Liver (tissue), 9 donors: ENCODE measurements around the gene CALHM3. TPM values are rescaled to one million over a fixed set of nuclear protein-coding genes. Genes with fewer than 3 reads are reported as not detected.

ENCODE experiments used
- DNase-seq: peaks from one replicate; pipeline ENCODE4 v3.0.0-alpha.2; 2017; ENCODE audit warnings: low spot score
- H3K27ac ChIP-seq, 2 donors: one replicate each; pipeline ENCODE4 v1.7.0; 2013; ENCODE audit warnings: inconsistent platforms in 2 of 2, low read length in 2 of 2, control low read depth in 1 of 2, low read depth in 1 of 2, mild to moderate bottlenecking in 1 of 2
- H3K27me3 ChIP-seq, 4 donors: one replicate each; pipeline versions ENCODE4 v1.6.1 to v1.7.0; 2013; ENCODE audit warnings: low read length in 3 of 4, inconsistent platforms in 1 of 4, mild to moderate bottlenecking in 1 of 4, moderate library complexity in 1 of 4; ENCODE audit not compliant: control insufficient read depth in 4 of 4, insufficient read depth in 4 of 4
- H3K36me3 ChIP-seq, 4 donors: one replicate each; pipeline versions ENCODE4 v1.6.1 to v1.7.0; 2013; ENCODE audit warnings: low read length in 3 of 4, mild to moderate bottlenecking in 3 of 4, low read depth in 1 of 4, moderate library complexity in 1 of 4; ENCODE audit not compliant: control insufficient read depth in 4 of 4, insufficient read depth in 3 of 4
- H3K4me1 ChIP-seq, 4 donors: one replicate each; pipeline versions ENCODE4 v1.6.1 to v1.7.0; 2013; ENCODE audit warnings: low read length in 3 of 4, mild to moderate bottlenecking in 3 of 4, moderate library complexity in 1 of 4; ENCODE audit not compliant: control insufficient read depth in 4 of 4, insufficient read depth in 4 of 4
- H3K4me3 ChIP-seq, 3 donors: one replicate each; pipeline versions ENCODE4 v1.6.1 to v1.7.0; 2013; ENCODE audit warnings: low read length in 3 of 3, control low read depth in 1 of 3, low read depth in 1 of 3, mild to moderate bottlenecking in 1 of 3
- H3K9ac ChIP-seq, 2 donors: one replicate each; pipeline ENCODE4 v1.7.0; 2013; ENCODE audit warnings: low read length in 2 of 2, mild to moderate bottlenecking in 2 of 2, moderate library complexity in 2 of 2, control low read depth in 1 of 2, low read depth in 1 of 2
- H3K9me3 ChIP-seq, 4 donors: one replicate each; pipeline versions ENCODE4 v1.6.1 to v1.7.0; 2013; ENCODE audit warnings: low read length in 3 of 4; ENCODE audit not compliant: control insufficient read depth in 4 of 4
- HNF4A ChIP-seq, 2 donors: conservative IDR thresholded peaks; 2 replicates each; pipeline ENCODE4 v1.6.1; 2016; ENCODE audit warnings: antibody characterized with exemption in 2 of 2, mild to moderate bottlenecking in 2 of 2
- HNF4G ChIP-seq: IDR thresholded peaks from 2 replicates; pipeline ENCODE4 v1.6.1; 2016; ENCODE audit warnings: antibody characterized with exemption
- JUND ChIP-seq, 2 donors: IDR thresholded peaks; 2 replicates each; pipeline ENCODE4 v1.6.1; 2016; ENCODE audit warnings: antibody characterized with exemption in 2 of 2
- NR2F2 ChIP-seq: IDR thresholded peaks from 2 replicates; pipeline ENCODE4 v1.6.1; 2016; ENCODE audit warnings: antibody characterized with exemption
- RAD21 ChIP-seq, 2 donors: IDR thresholded peaks; 2 replicates each; pipeline ENCODE4 v1.6.1; 2016; ENCODE audit warnings: antibody characterized with exemption in 2 of 2, mild to moderate bottlenecking in 2 of 2
- REST ChIP-seq: IDR thresholded peaks from 2 replicates; pipeline ENCODE4 v1.6.1; 2016; ENCODE audit warnings: antibody characterized with exemption, mild to moderate bottlenecking
- RXRA ChIP-seq, 2 donors: IDR thresholded peaks; 2 replicates each; pipeline ENCODE4 v1.6.1; 2017 to 2018; ENCODE audit warnings: antibody characterized with exemption in 2 of 2, mild to moderate bottlenecking in 1 of 2
- SP1 ChIP-seq: IDR thresholded peaks from 2 replicates; pipeline ENCODE4 v1.6.1; 2018; ENCODE audit warnings: antibody characterized with exemption, mild to moderate bottlenecking
- YY1 ChIP-seq: IDR thresholded peaks from 2 replicates; pipeline ENCODE4 v1.6.1; 2016; ENCODE audit warnings: antibody characterized with exemption, mild to moderate bottlenecking
- WGBS: extraction: QIAGEN DNeasy Blood & Tissue Kit; methylation state at CpG from one replicate; pipeline ENCODE4 v1.1.7; 2013; 5-methylcytosine and 5-hydroxymethylcytosine counted together
- polyA plus RNA-seq, 2 donors: library from polyadenylated mRNA; stranded (reverse) in 1 of 2; unstranded in 1 of 2; fragments of 200-250 nt in 1 of 2; fragments of >200 nt in 1 of 2; fragmentation: Nextera tagmentation in 1 of 2; extraction: Ambion mirVana in 1 of 2; gene quantifications; one replicate each; pipeline versions ENCODE4 v1.2.1 to v1.2.3, GENCODE V29; 2013 to 2015
- total RNA-seq, 2 donors: library from RNA; depleted of rRNA; stranded (reverse); fragments of >200 nt; gene quantifications; one replicate each; pipeline ENCODE4 v1.2.3, GENCODE V29; 2014
- TF ChIP-seq, protein P1 (sequence below): IDR thresholded peaks from 2 replicates; pipeline ENCODE4 v1.6.1; 2016; ENCODE audit warnings: antibody characterized with exemption
- TF ChIP-seq, protein P2 (sequence below): fragments of 150-350 bp; IDR thresholded peaks from 2 replicates; pipeline ENCODE4 v1.5.1; 2017; ENCODE audit warnings: improper control_type of control experiment, low read depth, low read length; ENCODE audit not compliant: missing input control
- donor health status: healthy.
- donor health status: healthy.
- donor health status: healthy.
- donor health status: healthy.
- donor health status: healthy.

The CALHM3 gene
- total and polyA plus RNA-seq, 4 donors = 0.14 TPM; not detected in 3

DNA sequence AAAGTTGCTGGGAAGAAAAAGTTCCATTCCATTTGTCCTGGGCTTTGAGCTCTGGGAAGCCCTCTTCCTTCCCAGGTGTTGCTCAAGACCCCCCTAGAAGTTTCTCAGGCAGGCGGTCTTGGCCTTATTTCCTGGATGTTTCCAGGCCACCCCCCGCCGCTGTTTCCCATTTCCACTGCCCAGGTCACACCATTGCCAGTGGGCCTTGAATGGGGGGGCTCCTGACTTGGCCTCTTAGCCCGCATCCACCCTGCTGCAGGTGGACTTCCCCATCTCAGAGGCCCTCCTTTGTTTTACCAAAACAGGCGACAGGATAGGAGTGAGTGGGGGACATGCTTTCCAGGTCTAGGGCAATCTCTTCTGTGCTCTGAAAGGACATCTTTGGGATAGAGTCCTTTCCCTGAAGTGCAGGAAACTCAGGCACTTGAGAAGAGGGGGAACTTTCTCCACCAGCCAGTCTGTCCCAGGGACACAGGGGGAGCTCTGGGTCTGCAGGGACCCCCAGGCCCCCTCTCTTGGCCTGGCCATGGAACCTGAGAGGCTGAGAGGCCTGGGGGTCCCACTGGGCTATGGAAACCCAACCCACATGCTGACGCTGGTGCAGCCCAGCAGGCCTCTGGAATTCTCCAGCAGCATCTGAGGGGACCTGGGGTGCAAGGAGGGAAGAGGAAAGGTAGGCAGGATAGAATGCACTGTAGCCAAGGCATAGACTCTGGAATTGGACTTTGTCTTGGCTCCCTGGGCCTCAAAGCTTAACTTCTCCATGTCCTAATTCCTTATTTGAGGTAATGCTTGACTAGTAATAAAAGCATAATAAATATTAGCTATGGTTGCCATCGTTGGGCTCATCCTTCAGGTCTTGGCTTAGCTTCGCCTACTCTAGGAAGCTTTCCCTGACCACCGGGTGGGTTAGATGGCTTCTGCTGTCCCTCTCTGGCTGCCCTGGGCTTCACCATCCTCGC lies 32.0 kb upstream of the CALHM3 start:
- Histone ChIP-seq H3K4me1 (peaks cover 0 to 3% (median 1%) of the 10 kb centered on the region in 4 donors), H3K4me3 (no peak overlapping the region), H3K9me3 (no peaks in the 10 kb centered on the region), H3K27me3 (no peaks in the 10 kb centered on the region), H3K27ac (no peak overlapping the region), H3K36me3 (no peaks in the 10 kb centered on the region), H3K9ac (no peak overlapping the region)
- DNase-seq = no peak
- 93% methylated on average over 10 of the region's 10 CpGs for WGBS
- TF ChIP-seq REST = no peak
- TF ChIP-seq RXRA (IDR thresholded peaks at IDR 0.05) = no peak
- TF ChIP-seq, protein P1, sequence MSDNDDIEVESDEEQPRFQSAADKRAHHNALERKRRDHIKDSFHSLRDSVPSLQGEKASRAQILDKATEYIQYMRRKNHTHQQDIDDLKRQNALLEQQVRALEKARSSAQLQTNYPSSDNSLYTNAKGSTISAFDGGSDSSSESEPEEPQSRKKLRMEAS = no peak
- no peak for TF ChIP-seq HNF4G
- TF ChIP-seq, protein P2, sequence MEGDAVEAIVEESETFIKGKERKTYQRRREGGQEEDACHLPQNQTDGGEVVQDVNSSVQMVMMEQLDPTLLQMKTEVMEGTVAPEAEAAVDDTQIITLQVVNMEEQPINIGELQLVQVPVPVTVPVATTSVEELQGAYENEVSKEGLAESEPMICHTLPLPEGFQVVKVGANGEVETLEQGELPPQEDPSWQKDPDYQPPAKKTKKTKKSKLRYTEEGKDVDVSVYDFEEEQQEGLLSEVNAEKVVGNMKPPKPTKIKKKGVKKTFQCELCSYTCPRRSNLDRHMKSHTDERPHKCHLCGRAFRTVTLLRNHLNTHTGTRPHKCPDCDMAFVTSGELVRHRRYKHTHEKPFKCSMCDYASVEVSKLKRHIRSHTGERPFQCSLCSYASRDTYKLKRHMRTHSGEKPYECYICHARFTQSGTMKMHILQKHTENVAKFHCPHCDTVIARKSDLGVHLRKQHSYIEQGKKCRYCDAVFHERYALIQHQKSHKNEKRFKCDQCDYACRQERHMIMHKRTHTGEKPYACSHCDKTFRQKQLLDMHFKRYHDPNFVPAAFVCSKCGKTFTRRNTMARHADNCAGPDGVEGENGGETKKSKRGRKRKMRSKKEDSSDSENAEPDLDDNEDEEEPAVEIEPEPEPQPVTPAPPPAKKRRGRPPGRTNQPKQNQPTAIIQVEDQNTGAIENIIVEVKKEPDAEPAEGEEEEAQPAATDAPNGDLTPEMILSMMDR = no peak

- 95% methylated on average over 8 of the region's 8 CpGs for WGBS
Observed at GRCh38 chr10:103510046-103510685, 31.1 kb upstream of the CALHM3 start.

More at GRCh38 chr10:103510046-103510685, 31.1 kb upstream of the CALHM3 start:
- no peak overlapping the region for H3K27ac ChIP-seq
- TF ChIP-seq SP1 (no peak), JUND (IDR thresholded peaks at IDR 0.05) (no peak), RAD21 (IDR thresholded peaks at IDR 0.05) (no peak), HNF4G (no peak), NR2F2 (no peak), HNF4A (conservative IDR thresholded peaks at IDR 0.05) (no peak), REST (no peak), RXRA (IDR thresholded peaks at IDR 0.05) (no peak), YY1 (no peak)
- TF ChIP-seq, protein P2 = no peak
- H3K4me3 ChIP-seq = no peak overlapping the region
- no peaks in the 10 kb centered on the region for H3K27me3 ChIP-seq
- DNase-seq = no peak
- H3K4me1 ChIP-seq = peaks cover 0 to 3% (median under 1%) of the 10 kb centered on the region in 4 donors
- H3K9ac ChIP-seq = no peak overlapping the region
- no peaks in the 10 kb centered on the region for H3K36me3 ChIP-seq
- H3K9me3 ChIP-seq = no peaks in the 10 kb centered on the region
